ENCODE results near the gene SYNC. TPM values are rescaled to one million over a fixed set of nuclear protein-coding genes. Genes with fewer than 3 reads are reported as not detected.
A peak's percentile ranks its signal among the peaks of the same experiment; 100 is the strongest.

Gene SYNC
- total and polyA plus RNA-seq, 9 of the 15 experiments (the other 6 are each of a cell fraction or from before 2014, with no cell fraction given), result 0.49 to 1.1 (median 0.87) TPM

GRCh38 chr1:32733582-32734321 lies 31.2 kb upstream of the SYNC start:
- H3K27me3 ChIP-seq (ENCODE audit: control insufficient read depth in 2 of 2, insufficient read depth in 2 of 2, low read length in 2 of 2), result no peaks in the 10 kb centered on the region
- ChIA-PET CTCF (ENCODE audit: low intra/inter-chr PET ratio) (no interaction called here), POLR2A (interaction anchor here (0.6 to 1.1 kb wide), 5 partner anchors 16 to 139 kb away, joined by 3 to 4 read pairs (median 3); no protein-coding TSS in a partner anchor)
- H2AFZ ChIP-seq (ENCODE audit: low read depth, low read length), result no peak overlapping the region
- no peak overlapping the region for H3K4me2 ChIP-seq (ENCODE audit: insufficient read depth, low read length)
- DNase-seq (ENCODE audit: extremely low read depth in 1 of 4, low spot score in 3 of 4), result peak in 3 of 4 experiments; percentile 56 to 77 (median 69)
- intact Hi-C loops (cut with micrococcal nuclease), result no loop called here
- 32% methylated on average over 9 of the region's 9 CpGs for WGBS (ENCODE audit: insufficient coverage, low coverage, missing lambda C conversion rate)
- no peaks in the 10 kb centered on the region for H3K79me2 ChIP-seq (ENCODE audit: control insufficient read depth, insufficient read depth, low read length)
- H3K9ac ChIP-seq (ENCODE audit: insufficient read depth in 1 of 2, low read depth in 2 of 2, low read length in 2 of 2), result peak overlapping the region in 1 of 2 experiments; percentile 61; a peak in 2 of 4 replicates
- peaks cover 12 to 18% of the 10 kb centered on the region in 2 experiments; a peak in 3 of 5 replicates for H3K4me1 ChIP-seq (replicated peaks in 1 of 2; ENCODE audit: control insufficient read depth in 2 of 2, insufficient read depth in 2 of 2, low read length in 2 of 2)
- no peak overlapping the region for H3K27ac ChIP-seq (ENCODE audit: extremely low read depth, low read depth, low read length)
- in situ Hi-C loops (cut with MboI), result no loop called here
- H3K9me3 ChIP-seq (replicated peaks; ENCODE audit: control insufficient read depth, insufficient read depth, low read depth, low read length), result no peaks in the 10 kb centered on the region
- BruUV-seq (replicated peaks), result no TSS peak
- no peak overlapping the region for H3K4me3 ChIP-seq
- H3K36me3 ChIP-seq (ENCODE audit: control insufficient read depth, insufficient read depth, low read length), result no peaks in the 10 kb centered on the region
- no peaks in the 10 kb centered on the region for H3K9me1 ChIP-seq (ENCODE audit: control insufficient read depth, insufficient read depth, low read length)
- no peaks in the 10 kb centered on the region for H4K20me1 ChIP-seq (replicated peaks; ENCODE audit: control insufficient read depth, insufficient read depth, low read length)
- peak; percentile 82 for FAIRE-seq
- peak; percentile 47 for ATAC-seq
- TF ChIP-seq DACH1 (IDR thresholded peaks at IDR 0.05; ENCODE audit: partially characterized antibody) (peak; percentile 71), TAL1 (IDR thresholded peaks at IDR 0.05) (peak; percentile 7; the same call in 1 of the 2 replicates), POLR2AphosphoS5 (IDR thresholded peaks at IDR 0.05; ENCODE audit: control insufficient read depth, insufficient read depth, low read depth, low read length) (0 out of 2 replicates have a peak, but pooled peaks have one; percentile 32), BMI1 (IDR thresholded peaks at IDR 0.05; ENCODE audit: low read length) (peak; percentile 46; the same call in 1 of the 2 replicates), TFAP4 (CRISPR knock-in tag; IDR thresholded peaks at IDR 0.05; ENCODE audit: borderline replicate concordance) (peak; percentile 95), CBFA2T3 (IDR thresholded peaks at IDR 0.05) (peak; percentile 80), MEIS2 (IDR thresholded peaks at IDR 0.05; ENCODE audit: partially characterized antibody) (peak; percentile 39), CBFA2T2 (conservative IDR thresholded peaks at IDR 0.05) (peak; percentile 77), PHF20 (IDR thresholded peaks at IDR 0.05; ENCODE audit: partially characterized antibody) (no peak), KDM1A (IDR thresholded peaks at IDR 0.05) (peak; percentile 74 to 82), POLR2H (tag; IDR thresholded peaks at IDR 0.05; ENCODE audit: low read depth) (no peak), U2AF2 (optimal IDR thresholded peaks at IDR 0.05; ENCODE audit: low read depth, low read length) (no peak), KLF16 (IDR thresholded peaks at IDR 0.05) (no peak), ZBTB7A (IDR thresholded peaks at IDR 0.05; ENCODE audit: borderline replicate concordance, control insufficient read depth, low read depth, low read length) (peak; percentile 21; the same call in 1 of the 2 replicates), CXXC5 (CRISPR knock-in tag; IDR thresholded peaks at IDR 0.05) (0 out of 2 replicates have a peak, but pooled peaks have one; percentile 54), DNMT1 (IDR thresholded peaks at IDR 0.05) (no peak), YBX1 (IDR thresholded peaks at IDR 0.05) (no peak), RFX1 (IDR thresholded peaks at IDR 0.05) (peak; percentile 95), CEBPG (CRISPR knock-in tag; IDR thresholded peaks at IDR 0.05) (no peak), CEBPG (tag; conservative IDR thresholded peaks at IDR 0.05 in 1 of 2, IDR thresholded peaks at IDR 0.05 in 1 of 2) (no peak), CTCF (IDR thresholded peaks at IDR 0.05 in 2 of 3, conservative IDR thresholded peaks at IDR 0.05 in 1 of 3; ENCODE audit: insufficient read depth in 2 of 3, low read depth in 1 of 3, low read length in 3 of 3) (0 out of 6 replicates have a peak, but pooled peaks of 1 of the 3 experiments have one; percentile 11), BHLHE40 (IDR thresholded peaks at IDR 0.05; ENCODE audit: low read length) (peak; percentile 84)

Measured in K562 (cell line).